Hepatocyte (in vitro differentiated cells): ENCODE results near the gene CUX1.
"Not testable (repeated sequence)": the region's sequence is repeated elsewhere in the genome, so short reads cannot be mapped to it uniquely, and the experiment has no call there.

ENCODE experiments used
- EZH2 ChIP-seq: fragments of 200-600 bp; sonication (generic); IDR thresholded peaks from 2 replicates; pipeline ENCODE4 v1.6.1; 2016; ENCODE audit warnings: antibody characterized with exemption, mild to moderate bottlenecking, borderline replicate concordance
- TF ChIP-seq, protein P1 (sequence below): fragments of 200-600 bp; sonication (generic); IDR thresholded peaks from 2 replicates; pipeline ENCODE4 v1.5.1; 2016; ENCODE audit warnings: antibody characterized with exemption, mild to moderate bottlenecking; ENCODE audit not compliant: poor library complexity

DNA sequence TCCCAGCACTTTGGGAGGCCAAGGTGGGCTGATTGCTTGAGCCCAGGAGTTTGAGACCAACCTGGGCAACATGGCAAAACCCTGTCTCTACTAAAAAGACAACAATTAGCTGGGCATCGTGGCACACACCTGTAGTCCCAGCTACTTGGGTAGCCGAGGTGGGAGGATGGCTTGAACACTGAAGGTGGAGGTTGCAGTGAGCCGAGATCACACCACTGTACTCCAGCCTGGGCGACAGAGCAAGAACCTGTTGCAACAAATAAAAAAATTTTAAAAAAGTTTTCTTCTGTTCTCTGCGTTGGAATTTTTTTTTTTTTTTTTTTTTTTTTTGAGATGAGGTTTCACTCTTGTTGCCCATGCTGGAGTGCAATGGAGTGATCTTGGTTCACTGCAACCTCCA, 34.9 kb downstream of the CUX1 start:
- TF ChIP-seq, protein P1, sequence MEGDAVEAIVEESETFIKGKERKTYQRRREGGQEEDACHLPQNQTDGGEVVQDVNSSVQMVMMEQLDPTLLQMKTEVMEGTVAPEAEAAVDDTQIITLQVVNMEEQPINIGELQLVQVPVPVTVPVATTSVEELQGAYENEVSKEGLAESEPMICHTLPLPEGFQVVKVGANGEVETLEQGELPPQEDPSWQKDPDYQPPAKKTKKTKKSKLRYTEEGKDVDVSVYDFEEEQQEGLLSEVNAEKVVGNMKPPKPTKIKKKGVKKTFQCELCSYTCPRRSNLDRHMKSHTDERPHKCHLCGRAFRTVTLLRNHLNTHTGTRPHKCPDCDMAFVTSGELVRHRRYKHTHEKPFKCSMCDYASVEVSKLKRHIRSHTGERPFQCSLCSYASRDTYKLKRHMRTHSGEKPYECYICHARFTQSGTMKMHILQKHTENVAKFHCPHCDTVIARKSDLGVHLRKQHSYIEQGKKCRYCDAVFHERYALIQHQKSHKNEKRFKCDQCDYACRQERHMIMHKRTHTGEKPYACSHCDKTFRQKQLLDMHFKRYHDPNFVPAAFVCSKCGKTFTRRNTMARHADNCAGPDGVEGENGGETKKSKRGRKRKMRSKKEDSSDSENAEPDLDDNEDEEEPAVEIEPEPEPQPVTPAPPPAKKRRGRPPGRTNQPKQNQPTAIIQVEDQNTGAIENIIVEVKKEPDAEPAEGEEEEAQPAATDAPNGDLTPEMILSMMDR, result not testable (repeated sequence)
- not testable (repeated sequence) for TF ChIP-seq EZH2
